Epithelial cell of proximal tubule (primary cell): Measurements from ENCODE around the gene DYNLT2B. TPM values are rescaled to one million over a fixed set of nuclear protein-coding genes. Genes with fewer than 3 reads are reported as not detected.
A peak's percentile ranks its signal among the peaks of the same experiment; 100 is the strongest.
"Not testable (repeated sequence)": the region's sequence is repeated elsewhere in the genome, so short reads cannot be mapped to it uniquely, and the experiment has no call there.

Experiments used
- DNase-seq: peaks from one replicate; pipeline ENCODE4 v3.0.0-alpha.2; 2011; ENCODE audit warnings: low read depth
- H3K4me3 ChIP-seq: 2 replicates; pipeline ENCODE4 v1.5.1; 2011; ENCODE audit warnings: low read depth, mild to moderate bottlenecking, low read length
- total RNA-seq: library from RNA; depleted of rRNA; stranded (reverse); fragments of >200 nt; gene quantifications from 2 replicates; pipeline ENCODE4 v1.2.3, GENCODE V29; 2015
- TF ChIP-seq, protein P1 (sequence below): conservative IDR thresholded peaks from 2 replicates; pipeline ENCODE4 v1.5.1; 2012; ENCODE audit warnings: low read depth, mild to moderate bottlenecking, low read length

Gene DYNLT2B
- total RNA-seq, 1 donor from 2014 or later: 33.2 TPM

DNA sequence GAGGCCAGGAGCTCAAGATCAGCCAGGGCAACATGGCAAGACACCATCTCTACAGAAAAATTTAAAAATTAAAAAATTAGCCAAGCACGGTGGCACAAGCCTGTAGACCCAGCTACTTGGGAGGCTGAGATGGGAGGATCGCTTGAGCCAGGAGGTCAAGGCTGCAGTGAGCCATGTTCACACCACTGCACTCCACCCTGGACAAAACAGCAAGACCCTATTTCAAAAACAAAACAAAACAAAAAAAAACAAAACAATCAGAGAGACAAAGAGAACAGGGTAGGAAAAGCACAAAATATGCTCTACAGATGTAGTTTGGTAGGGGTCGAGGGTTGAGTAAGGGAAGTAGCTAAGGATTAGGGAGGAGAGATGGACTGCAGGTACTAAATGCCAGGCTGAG is 3.4 kb downstream of the DYNLT2B start:
- no peak overlapping the region for H3K4me3 ChIP-seq
- DNase-seq: no peak
- TF ChIP-seq, protein P1, sequence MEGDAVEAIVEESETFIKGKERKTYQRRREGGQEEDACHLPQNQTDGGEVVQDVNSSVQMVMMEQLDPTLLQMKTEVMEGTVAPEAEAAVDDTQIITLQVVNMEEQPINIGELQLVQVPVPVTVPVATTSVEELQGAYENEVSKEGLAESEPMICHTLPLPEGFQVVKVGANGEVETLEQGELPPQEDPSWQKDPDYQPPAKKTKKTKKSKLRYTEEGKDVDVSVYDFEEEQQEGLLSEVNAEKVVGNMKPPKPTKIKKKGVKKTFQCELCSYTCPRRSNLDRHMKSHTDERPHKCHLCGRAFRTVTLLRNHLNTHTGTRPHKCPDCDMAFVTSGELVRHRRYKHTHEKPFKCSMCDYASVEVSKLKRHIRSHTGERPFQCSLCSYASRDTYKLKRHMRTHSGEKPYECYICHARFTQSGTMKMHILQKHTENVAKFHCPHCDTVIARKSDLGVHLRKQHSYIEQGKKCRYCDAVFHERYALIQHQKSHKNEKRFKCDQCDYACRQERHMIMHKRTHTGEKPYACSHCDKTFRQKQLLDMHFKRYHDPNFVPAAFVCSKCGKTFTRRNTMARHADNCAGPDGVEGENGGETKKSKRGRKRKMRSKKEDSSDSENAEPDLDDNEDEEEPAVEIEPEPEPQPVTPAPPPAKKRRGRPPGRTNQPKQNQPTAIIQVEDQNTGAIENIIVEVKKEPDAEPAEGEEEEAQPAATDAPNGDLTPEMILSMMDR: no peak

DNA sequence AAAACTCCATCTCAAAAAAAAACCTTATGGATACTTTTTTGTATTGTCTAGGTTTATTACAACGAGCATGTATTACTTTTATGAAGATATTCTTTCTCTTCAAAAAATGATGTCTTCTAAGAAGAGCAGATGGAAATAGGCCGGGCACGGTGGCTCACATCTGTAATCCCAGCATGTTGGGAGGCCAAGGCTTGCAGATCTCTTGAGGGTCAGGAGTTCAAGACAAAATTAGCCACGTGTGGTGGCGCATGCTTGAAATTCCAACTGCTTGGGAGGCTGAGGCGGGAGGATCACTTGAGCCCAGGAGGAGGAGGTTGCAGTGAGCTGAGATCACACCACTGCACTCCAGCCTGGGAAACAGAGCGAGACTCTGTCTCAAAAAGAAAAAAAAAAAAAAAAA is 4.0 kb downstream of the DYNLT2B start:
- not testable (repeated sequence) for DNase-seq

DNA sequence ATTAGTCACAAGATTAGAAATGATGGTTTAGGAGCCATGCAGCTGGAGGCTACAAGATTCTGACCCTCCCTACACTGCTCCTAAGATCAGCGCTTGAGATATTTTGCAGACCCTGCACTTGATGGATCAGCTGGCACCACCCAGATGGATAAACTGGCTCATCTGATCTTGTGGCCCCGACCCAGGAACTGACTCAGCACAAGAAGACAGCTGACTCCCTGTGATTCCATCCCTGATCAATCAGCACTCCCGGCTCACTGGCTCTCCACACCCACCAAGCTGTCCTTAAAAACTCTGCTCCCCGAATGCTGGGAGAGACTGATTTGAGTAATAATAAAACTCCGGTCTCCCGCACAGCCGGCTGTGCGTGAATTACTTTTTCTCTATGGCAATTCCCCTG is 15.1 kb downstream of the DYNLT2B start:
- DNase-seq, H3K4me3 ChIP-seq: not testable (repeated sequence)

More for the DNA sequence above, 4.0 kb downstream of the DYNLT2B start:
- not testable (repeated sequence) for H3K4me3 ChIP-seq

DNA sequence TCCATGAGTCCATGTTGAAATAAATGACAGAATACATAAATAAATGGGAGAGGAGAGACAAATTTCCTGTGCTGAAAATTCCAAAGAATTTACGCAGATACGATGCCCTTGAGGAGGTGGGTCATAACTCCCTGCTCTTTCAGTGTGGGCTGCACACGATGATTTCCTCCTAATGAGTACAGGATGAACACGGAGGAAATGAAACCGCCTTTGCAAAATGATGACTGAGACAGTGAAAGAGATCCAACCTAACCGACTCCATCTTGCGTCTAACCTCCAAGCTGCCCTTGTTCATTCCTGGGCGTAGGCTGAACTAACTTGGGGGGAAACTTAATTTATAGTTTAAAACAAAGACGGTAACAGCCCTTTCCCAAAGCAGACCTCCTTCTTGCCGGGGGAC is 15.5 kb downstream of the DYNLT2B start:
- H3K4me3 ChIP-seq, DNase-seq: not testable (repeated sequence)

DNA sequence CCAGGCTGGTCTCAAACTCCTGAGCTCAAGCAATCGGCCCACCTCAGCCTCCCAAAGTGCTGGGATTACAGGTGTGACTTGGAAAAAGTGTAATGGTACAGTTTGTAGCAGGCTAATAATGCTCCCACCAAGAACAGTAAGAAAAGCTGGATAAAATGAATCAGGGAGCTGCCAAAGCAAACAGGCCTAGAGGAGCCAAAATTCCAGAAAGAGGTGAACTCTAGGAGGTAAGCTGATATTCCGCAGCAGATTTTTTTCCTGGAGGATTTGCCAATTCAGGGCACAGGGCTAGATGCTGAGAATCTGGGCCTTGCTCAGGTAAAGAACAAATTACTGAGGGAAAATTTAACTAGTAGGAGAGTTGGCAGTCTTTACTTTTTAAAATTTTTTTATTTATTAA is 19.5 kb downstream of the DYNLT2B start:
- no peak for DNase-seq
- H3K4me3 ChIP-seq: no peak overlapping the region
- TF ChIP-seq, protein P1: no peak

DNA sequence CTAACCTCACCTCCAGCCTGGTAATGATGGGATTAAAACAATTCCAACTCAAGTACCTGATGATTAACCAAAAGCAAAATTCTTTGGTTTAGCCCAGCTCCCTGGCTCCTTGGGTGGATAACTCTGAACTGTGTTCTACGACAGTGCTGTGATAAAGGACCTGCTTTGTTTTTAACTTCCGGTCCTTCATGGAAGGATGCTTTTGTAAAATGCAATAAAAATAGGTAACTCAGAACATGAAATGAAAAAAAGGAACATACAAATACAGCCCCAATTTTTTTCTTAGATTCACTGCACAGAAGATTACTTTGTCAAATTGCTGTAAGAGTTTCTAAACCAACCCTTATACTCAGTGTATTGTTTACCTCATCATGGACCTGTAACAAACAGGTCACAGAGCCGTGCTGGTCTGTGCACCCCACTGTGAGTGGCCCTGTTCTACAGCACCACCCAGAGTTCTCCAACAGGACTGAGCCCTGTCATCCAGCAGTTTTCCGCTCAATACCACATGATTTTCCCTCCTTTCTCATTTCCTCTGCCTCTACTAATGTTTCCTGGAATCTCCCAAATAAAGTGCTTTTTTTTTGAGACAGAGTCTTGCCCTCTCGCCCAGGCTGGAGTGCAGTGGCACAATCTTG is 25.6 kb downstream of the DYNLT2B start:
- no peak overlapping the region for H3K4me3 ChIP-seq
- no peak for DNase-seq
- TF ChIP-seq, protein P1: peak; percentile 18

DNA sequence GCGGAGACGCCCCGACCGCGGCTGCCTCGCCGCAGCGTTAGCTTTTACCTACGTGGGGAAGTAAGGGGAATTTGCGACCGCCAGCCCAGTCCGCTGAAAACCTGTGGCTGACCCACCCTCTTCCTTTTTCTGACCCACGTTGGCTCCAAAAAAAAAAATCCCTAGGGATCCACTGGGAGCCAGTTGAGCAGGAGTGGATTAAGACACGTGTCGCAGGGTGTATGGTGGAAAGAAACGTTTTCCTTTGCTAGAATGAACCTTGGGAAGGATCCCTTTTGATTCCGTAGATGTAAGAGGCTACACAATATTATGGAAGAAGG is 29.9 kb downstream of the DYNLT2B start:
- TF ChIP-seq, protein P1: no peak
- H3K4me3 ChIP-seq: peak overlapping the region; percentile 85
- DNase-seq: no peak

DNA sequence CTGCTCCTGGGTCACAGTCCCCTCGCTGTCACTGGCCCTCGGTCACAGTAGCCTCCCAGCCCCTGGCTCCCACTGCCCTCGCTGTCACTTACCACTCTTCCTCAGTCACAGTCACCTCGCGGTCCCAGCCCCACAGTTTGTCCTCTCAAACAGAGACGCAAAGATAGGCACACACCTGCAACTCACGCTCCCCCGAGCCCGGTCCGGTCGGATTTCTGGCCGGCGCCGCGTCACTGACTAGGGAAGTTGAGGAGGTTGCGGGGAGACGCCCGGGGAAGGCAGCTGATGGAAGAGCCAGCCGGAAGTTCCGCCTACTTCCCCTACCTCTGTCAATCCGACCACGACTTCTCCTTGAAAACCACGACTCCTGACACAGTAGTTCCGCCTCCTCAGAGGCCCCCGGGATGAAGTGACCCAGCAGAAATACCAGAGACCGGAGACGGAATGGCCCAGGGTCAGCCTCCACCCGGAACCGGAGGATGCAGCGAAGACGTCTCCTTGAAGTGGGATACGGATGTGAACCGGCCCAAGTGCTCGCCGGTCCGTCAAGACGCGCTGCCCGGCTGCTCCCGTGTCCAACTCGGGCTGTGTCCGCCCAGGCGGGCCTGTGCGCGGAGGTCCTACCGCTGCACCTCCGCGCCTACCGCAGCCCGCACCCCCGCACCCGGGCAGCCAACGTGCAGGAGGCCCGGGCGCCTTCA is 30.4 kb downstream of the DYNLT2B start, which contains the start of gene PCYT1A:
TSS of gene PCYT1A (minus strand) at position 287 of the 701 bp plus-strand sequence. CDS start 17,195 bp downstream, outside the sequence.
- TF ChIP-seq, protein P1: no peak
- DNase-seq: peak; percentile 69
- H3K4me3 ChIP-seq: peak within 1 kb of the TSS; percentile 85

DNA sequence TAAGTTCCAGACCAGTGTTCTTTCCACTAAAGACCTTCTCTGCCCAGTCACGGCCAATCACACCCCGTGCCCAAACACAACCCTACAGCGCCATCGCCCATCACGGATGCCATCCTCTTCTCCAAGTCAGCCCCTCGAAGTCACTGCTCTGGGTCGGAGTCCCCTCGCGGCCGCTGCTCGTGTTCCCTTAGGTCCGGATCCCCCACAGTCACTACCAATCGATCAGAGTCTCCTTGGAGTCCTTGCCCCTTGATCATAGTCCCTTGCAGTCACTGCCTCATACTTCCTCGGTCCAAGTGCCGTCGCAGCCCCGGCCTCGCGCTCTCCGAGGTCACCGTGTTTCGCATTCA is 31.0 kb downstream of the DYNLT2B start:
- peak overlapping the region; percentile 85 for H3K4me3 ChIP-seq
- DNase-seq: no peak
- TF ChIP-seq, protein P1: no peak
